Body of pancreas (tissue), 4 donors: ENCODE results near the gene FBXO34.

Experiments
- CTCF ChIP-seq, 7 experiments: fragments of 450-650 bp in 4 of 7; fragments of 200-600 bp in 3 of 7; sonication (generic) in 3 of 7; IDR thresholded peaks; one replicate each; pipeline ENCODE4 v1.5.1; 2016 to 2019; ENCODE audit warnings: antibody characterized with exemption in 7 of 7
- POLR2A ChIP-seq, 3 donors: fragments of 450-650 bp; IDR thresholded peaks; one replicate each; pipeline ENCODE4 v1.6.1; 2016; ENCODE audit warnings: antibody characterized with exemption in 3 of 3, mild to moderate bottlenecking in 2 of 3

GRCh38 chr14:55294603-55295002 is 23.4 kb downstream of the FBXO34 start:
- TF ChIP-seq CTCF (IDR thresholded peaks at IDR 0.05), result no peak
- TF ChIP-seq POLR2A (IDR thresholded peaks at IDR 0.05), result no peak
